ENCODE measurements around the gene LTA. TPM values are rescaled to one million over a fixed set of nuclear protein-coding genes. Genes with fewer than 3 reads are reported as not detected.

Gene LTA
- total RNA-seq, 4 donors from 2014 or later: 0.30 TPM; not detected in 3

DNA sequence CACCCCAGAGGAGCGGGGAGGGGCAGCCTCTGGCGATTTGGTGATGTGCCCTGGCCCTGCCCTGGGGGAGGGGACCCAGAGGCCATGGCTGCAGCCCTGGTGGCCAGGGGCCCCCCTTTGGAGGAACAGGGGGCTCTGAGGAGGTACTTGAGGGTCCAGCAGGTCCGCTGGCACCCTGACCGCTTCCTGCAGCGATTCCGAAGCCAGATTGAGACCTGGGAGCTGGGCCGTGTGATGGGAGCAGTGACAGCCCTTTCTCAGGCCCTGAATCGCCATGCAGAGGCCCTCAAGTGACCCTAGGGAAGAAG, 13.8 kb upstream of the LTA start:
- Histone ChIP-seq H3K27ac (peak overlapping the region; percentile 51 to 55), H3K4me3 (no peak overlapping the region), H3K36me3 (no peaks in the 10 kb centered on the region), H3K9me3 (no peaks in the 10 kb centered on the region), H3K27me3 (no peaks in the 10 kb centered on the region), H3K4me1 (no peaks in the 10 kb centered on the region)
- DNase-seq: no peak
- intact Hi-C loops (cut with DNase I; ENCODE audit: low total_unique reads): no loop called here
- TF ChIP-seq POLR2A (IDR thresholded peaks at IDR 0.05) (no peak), CTCF (IDR thresholded peaks at IDR 0.05) (no peak)

DNA sequence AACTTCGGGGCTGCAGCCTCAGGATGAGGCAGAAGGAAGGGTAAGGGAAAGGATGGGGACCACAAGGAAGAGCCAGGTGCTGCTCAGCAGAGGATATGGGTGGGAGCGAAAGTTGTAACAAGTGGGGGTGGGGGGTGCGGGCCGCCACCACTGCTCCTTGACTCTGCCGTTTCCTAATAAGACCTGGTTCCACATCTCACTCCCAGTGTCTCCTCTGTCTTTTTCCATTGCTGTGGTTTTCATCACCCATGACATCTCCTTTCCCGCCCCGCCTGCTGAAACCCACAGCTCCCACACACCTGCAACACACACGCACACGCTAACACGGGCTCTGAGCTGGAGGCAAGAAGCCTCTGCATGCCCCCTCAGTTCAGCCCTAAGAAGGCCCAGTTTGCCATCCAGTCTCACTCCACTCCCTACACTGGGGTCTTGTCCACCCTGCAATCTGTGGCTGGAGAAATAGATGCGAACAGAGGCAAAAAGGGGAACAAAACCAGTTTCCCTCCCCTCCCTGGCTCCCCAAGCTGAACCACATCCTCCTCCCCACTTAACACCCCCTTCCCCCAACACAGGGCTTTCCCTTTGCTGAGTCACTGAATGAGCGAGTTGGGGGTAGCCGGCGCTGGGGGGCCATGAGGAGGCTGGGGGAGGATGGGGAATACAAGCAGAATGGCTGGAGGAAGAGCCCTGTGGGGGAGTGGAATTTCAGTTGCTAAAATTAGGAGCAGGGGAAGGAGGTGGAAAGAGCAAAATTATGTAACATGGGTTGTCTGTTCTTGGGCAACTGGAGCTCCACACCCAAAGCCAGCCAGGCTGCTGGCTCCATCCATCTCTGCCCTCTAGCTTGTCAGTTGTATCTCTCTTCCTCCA, 13.2 kb upstream of the LTA start:
- no peak for TF ChIP-seq CTCF (IDR thresholded peaks at IDR 0.05)
- no peak for TF ChIP-seq POLR2A (IDR thresholded peaks at IDR 0.05)
- H3K36me3 ChIP-seq: no peaks in the 10 kb centered on the region
- H3K9me3 ChIP-seq: no peaks in the 10 kb centered on the region
- DNase-seq: peak in 1 of 2 donors; percentile 40
- peak overlapping the region; percentile 51 to 55 for H3K27ac ChIP-seq
- no peaks in the 10 kb centered on the region for H3K27me3 ChIP-seq
- no peak overlapping the region for H3K4me3 ChIP-seq
- H3K4me1 ChIP-seq: no peaks in the 10 kb centered on the region
- intact Hi-C loops (cut with DNase I; ENCODE audit: low total_unique reads): no loop called here

- Histone ChIP-seq H3K27ac (peak overlapping the region; percentile 51 to 55), H3K36me3 (no peaks in the 10 kb centered on the region), H3K4me1 (no peaks in the 10 kb centered on the region), H3K9me3 (no peaks in the 10 kb centered on the region), H3K4me3 (no peak overlapping the region), H3K27me3 (no peaks in the 10 kb centered on the region)
- no peak for DNase-seq
- intact Hi-C loops (cut with DNase I; ENCODE audit: low total_unique reads): no loop called here
- TF ChIP-seq CTCF (IDR thresholded peaks at IDR 0.05): no peak
- TF ChIP-seq POLR2A (IDR thresholded peaks at IDR 0.05): no peak
Measured at GRCh38 chr6:31559606-31559957, 12.5 kb upstream of the LTA start.

DNA sequence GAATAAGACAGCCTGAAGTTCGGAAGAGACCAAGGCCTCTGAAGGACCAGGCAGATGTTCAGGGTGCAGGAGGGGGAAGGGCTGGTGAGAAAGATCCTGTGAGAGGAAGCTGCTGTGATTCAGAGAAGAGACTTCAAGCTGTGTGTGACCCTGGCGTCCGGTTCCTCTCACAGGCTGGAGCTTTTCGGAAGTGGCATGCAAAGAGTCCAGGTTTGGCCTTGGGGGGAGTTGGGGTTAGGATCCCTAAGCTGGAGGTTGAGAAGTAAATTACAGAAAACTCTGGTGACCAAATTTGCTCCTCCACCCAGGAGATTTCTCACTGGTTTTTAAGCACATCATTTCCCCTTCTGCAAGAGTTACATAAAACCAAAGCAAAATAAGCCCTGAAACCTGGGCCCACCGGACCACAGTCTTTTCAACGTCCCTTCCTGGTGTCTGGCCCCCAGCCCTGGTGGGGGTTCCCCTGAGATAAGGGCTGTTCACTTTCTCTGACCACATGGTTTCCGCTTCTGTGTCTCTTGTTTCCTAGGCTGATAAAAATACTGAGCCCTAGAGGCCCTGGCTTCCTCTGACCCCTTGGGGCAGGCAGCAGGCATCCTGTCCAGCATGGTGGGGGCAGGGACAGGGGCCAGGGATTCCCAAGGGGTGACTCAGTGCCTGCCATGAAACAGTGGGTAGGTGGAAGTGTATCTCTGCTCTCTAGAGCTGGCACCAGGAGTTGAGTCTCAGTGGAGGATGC, 12.0 kb upstream of the LTA start:
- Histone ChIP-seq H3K4me1 (no peaks in the 10 kb centered on the region), H3K9me3 (no peaks in the 10 kb centered on the region), H3K4me3 (no peak overlapping the region), H3K27ac (peak overlapping the region; percentile 17 to 51), H3K27me3 (no peaks in the 10 kb centered on the region), H3K36me3 (no peaks in the 10 kb centered on the region)
- peak in 1 of 2 donors; percentile 75 for DNase-seq
- no peak for TF ChIP-seq POLR2A (IDR thresholded peaks at IDR 0.05)
- TF ChIP-seq CTCF (IDR thresholded peaks at IDR 0.05): no peak
- intact Hi-C loops (cut with DNase I; ENCODE audit: low total_unique reads): no loop called here

- Histone ChIP-seq H3K27ac (peak overlapping the region; percentile 17 to 51), H3K4me3 (no peak overlapping the region), H3K9me3 (no peaks in the 10 kb centered on the region), H3K27me3 (no peaks in the 10 kb centered on the region), H3K36me3 (no peaks in the 10 kb centered on the region), H3K4me1 (no peaks in the 10 kb centered on the region)
- DNase-seq: no peak
- intact Hi-C loops (cut with DNase I; ENCODE audit: low total_unique reads): no loop called here
- no peak for TF ChIP-seq CTCF (IDR thresholded peaks at IDR 0.05)
- TF ChIP-seq POLR2A (IDR thresholded peaks at IDR 0.05): no peak
Measured at GRCh38 chr6:31560697-31561058, 11.4 kb upstream of the LTA start.

Data from uterus (tissue), 4 donors.